GM23248 (cell line): ENCODE data around the gene FAR1.

Experiments
- EZH2 ChIP-seq: fragments of 200-600 bp; sonication (generic); IDR thresholded peaks from 2 replicates; pipeline ENCODE4 v1.6.1; 2018; ENCODE audit warnings: antibody characterized with exemption, mild to moderate bottlenecking; ENCODE audit not compliant: insufficient read depth, poor library complexity, severe bottlenecking
- EZH2phosphoT487 ChIP-seq: fragments of 200-600 bp; sonication (generic); IDR thresholded peaks from 2 replicates; pipeline ENCODE4 v1.6.1; 2018; ENCODE audit warnings: antibody characterized with exemption, moderate library complexity, mild to moderate bottlenecking, low read depth; ENCODE audit not compliant: insufficient read depth

- TF ChIP-seq EZH2 = no peak
- no peak for TF ChIP-seq EZH2phosphoT487
Measured at GRCh38 chr11:13644997-13645687, 23.3 kb upstream of the FAR1 start.
